ENCODE results near the gene TEP1.
"Not testable (repeated sequence)": the region's sequence is repeated elsewhere in the genome, so short reads cannot be mapped to it uniquely, and the experiment has no call there.

Gene TEP1

DNA sequence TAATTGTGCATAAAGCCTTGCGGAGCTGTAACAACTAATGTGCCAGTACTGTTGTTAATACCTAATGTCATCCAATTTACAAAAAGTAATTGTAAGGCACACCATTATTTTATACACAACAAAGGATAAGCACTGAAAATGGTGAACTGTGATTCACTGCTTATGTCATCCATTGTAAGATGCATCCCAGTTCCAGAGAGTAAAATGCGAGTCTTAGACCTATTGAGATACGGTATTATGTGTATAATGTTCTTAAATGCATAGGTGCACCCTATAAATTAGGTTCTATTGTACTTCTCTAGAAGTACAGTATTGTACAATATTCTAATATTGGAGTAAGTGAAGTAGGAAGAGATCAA, 69.5 kb downstream of the TEP1 start:
- Histone ChIP-seq H3K27me3 (no peaks in the 10 kb centered on the region), H3K36me3 (no peaks in the 10 kb centered on the region), H3K27ac (peak overlapping the region; percentile 88), H3K4me3 (ENCODE audit: low read depth in 1 of 2, low read length in 1 of 2) (peak overlapping the region; percentile 72 to 78), H3K9me3 (no peaks in the 10 kb centered on the region), H3K4me1 (ENCODE audit: control insufficient read depth in 1 of 2, insufficient read depth in 1 of 2, low read depth in 1 of 2, low read length in 1 of 2) (peaks cover 9 to 16% of the 10 kb centered on the region in 2 experiments)
- TF ChIP-seq, protein P1, sequence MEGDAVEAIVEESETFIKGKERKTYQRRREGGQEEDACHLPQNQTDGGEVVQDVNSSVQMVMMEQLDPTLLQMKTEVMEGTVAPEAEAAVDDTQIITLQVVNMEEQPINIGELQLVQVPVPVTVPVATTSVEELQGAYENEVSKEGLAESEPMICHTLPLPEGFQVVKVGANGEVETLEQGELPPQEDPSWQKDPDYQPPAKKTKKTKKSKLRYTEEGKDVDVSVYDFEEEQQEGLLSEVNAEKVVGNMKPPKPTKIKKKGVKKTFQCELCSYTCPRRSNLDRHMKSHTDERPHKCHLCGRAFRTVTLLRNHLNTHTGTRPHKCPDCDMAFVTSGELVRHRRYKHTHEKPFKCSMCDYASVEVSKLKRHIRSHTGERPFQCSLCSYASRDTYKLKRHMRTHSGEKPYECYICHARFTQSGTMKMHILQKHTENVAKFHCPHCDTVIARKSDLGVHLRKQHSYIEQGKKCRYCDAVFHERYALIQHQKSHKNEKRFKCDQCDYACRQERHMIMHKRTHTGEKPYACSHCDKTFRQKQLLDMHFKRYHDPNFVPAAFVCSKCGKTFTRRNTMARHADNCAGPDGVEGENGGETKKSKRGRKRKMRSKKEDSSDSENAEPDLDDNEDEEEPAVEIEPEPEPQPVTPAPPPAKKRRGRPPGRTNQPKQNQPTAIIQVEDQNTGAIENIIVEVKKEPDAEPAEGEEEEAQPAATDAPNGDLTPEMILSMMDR (IDR thresholded peaks at IDR 0.05): no peak

DNA sequence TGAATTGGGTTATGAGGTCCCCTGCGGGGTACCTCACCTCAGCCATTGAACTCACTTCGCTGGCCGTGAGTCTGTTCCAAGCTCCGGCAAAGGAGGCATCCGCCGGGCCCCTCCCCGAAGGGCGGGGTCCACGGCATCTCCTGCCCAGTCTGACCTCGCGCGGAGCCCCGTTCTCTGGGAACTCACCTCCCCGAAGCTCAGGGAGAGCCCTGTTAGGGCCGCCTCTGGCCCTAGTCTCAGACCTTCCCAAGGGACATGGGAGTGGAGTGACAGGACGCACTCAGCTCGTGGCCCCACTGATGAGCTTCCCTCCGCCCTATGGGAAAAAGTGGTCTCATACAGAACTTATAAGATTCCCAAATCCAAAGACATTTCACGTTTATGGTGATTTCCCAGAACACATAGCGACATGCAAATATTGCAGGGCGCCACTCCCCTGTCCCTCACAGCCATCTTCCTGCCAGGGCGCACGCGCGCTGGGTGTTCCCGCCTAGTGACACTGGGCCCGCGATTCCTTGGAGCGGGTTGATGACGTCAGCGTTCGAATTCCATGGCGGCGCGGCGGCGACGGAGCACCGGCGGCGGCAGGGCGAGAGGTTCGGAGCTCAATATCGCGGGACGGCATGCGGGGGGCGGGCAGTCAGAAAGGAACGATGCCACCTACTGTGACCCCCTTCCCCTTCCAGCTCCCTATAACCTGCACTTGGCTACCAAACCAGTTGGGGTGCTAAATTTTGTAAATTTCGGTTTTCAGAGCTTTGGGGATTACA, 70.0 kb downstream of the TEP1 start, which contains the start of gene PARP2:
PARP2 (plus strand) TSS at position 544 of the 770 bp plus-strand sequence; CDS start at position 551, 7 bp downstream.
- peak within 1 kb of the TSS; percentile 88 for H3K27ac ChIP-seq
- TF ChIP-seq, protein P1 (IDR thresholded peaks at IDR 0.05): no peak
- peaks cover 9 to 16% of the 10 kb centered on the region in 2 experiments for H3K4me1 ChIP-seq (ENCODE audit: control insufficient read depth in 1 of 2, insufficient read depth in 1 of 2, low read depth in 1 of 2, low read length in 1 of 2)
- peak within 1 kb of the TSS; percentile 72 to 78 for H3K4me3 ChIP-seq (ENCODE audit: low read depth in 1 of 2, low read length in 1 of 2)
- no peaks in the 10 kb centered on the region for H3K36me3 ChIP-seq
- H3K9me3 ChIP-seq: no peaks in the 10 kb centered on the region
- no peaks in the 10 kb centered on the region for H3K27me3 ChIP-seq

DNA sequence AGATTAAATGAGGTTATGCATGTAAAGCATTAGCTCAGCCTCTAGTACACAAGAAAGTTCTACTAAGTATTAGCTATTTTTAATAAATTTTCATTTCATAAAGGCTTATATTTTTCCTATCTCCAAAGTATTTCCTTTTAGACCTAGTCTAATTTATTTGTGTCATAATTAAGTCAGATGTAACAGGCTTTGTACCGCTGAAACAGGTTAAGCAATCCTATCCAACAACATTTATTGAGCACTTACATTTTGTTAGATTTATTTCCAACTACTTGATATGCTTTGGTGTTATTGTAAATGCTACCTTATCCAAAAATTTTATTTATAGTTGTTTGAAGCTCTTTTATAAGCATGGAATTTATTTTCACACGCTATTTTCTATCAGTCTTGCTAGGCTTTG, 71.7 kb downstream of the TEP1 start:
- TF ChIP-seq, protein P1 (IDR thresholded peaks at IDR 0.05): no peak
- Histone ChIP-seq H3K36me3 (no peaks in the 10 kb centered on the region), H3K9me3 (no peaks in the 10 kb centered on the region), H3K4me3 (ENCODE audit: low read depth in 1 of 2, low read length in 1 of 2) (no peak overlapping the region), H3K27ac (no peak overlapping the region), H3K27me3 (no peaks in the 10 kb centered on the region), H3K4me1 (ENCODE audit: control insufficient read depth in 1 of 2, insufficient read depth in 1 of 2, low read depth in 1 of 2, low read length in 1 of 2) (peaks cover 9 to 16% of the 10 kb centered on the region in 2 experiments)

DNA sequence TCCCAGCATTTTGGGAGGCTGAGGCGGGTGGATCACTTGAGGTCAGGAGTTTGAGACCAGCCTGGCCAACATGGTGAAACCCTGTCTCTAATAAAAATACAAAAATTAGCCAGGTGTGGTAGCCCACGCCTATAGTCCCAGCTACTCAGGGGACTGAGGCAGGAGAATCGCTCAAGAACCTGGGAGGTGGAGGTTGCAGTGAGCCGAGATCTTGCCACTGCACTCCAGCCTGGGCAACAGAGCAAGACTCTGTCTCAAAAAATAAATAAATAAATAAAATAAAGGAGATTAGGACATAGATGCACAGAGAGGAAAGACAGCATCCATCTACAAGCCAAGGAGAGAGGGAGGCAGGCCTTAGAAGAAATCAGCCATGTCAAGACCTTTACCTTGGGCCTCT, 72.3 kb downstream of the TEP1 start:
- H3K9me3 ChIP-seq; H3K4me3 ChIP-seq (ENCODE audit: low read depth in 1 of 2, low read length in 1 of 2); H3K36me3 ChIP-seq; H3K27ac ChIP-seq; H3K27me3 ChIP-seq: not testable (repeated sequence)
- peaks cover 9 to 16% of the 10 kb centered on the region in 2 experiments for H3K4me1 ChIP-seq (ENCODE audit: control insufficient read depth in 1 of 2, insufficient read depth in 1 of 2, low read depth in 1 of 2, low read length in 1 of 2)

DNA sequence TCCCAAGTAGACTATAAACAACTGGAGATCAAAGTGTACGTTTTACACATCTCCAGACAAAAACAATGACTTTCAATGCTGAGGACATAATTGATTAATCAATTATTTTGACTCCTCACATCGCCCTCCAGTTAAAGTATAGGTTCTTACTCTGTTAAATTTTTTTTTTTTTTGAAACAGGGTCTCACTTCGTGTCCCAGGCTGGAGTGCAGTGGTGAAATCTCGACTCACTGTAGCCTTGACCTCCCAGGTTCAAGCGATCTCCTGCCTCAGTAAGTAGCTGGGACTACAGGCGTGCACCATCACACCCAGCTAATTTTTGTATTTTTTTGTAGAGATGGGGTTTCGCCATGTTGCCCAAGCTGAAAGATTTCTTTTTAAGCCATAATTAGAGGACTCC, 79.3 kb downstream of the TEP1 start:
- Histone ChIP-seq H3K4me3 (ENCODE audit: low read depth in 1 of 2, low read length in 1 of 2) (no peak overlapping the region), H3K27ac (no peak overlapping the region), H3K36me3 (no peaks in the 10 kb centered on the region), H3K27me3 (no peaks in the 10 kb centered on the region), H3K9me3 (no peaks in the 10 kb centered on the region), H3K4me1 (ENCODE audit: control insufficient read depth in 1 of 2, insufficient read depth in 1 of 2, low read depth in 1 of 2, low read length in 1 of 2) (peaks cover 11 to 13% of the 10 kb centered on the region in 2 experiments)
- TF ChIP-seq, protein P1 (IDR thresholded peaks at IDR 0.05): no peak

DNA sequence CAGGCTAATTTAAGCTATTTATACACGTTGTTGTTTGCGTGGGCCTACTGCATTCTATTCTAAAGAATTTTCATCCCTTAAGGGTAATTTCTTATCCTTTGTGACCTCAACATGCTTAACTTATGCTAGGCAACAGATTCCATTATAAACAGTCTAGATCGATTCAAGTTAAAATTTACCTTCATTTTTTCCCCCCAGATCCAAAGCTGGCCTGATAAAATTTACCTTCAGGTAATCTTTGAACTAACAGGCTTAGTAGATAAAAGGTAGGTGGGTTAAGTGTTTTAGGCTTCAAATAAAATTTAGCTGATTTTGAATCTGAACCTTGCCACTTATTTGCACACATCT, 79.8 kb downstream of the TEP1 start:
- Histone ChIP-seq H3K27me3 (no peaks in the 10 kb centered on the region), H3K9me3 (no peaks in the 10 kb centered on the region), H3K4me1 (ENCODE audit: control insufficient read depth in 1 of 2, insufficient read depth in 1 of 2, low read depth in 1 of 2, low read length in 1 of 2) (peaks cover 11 to 13% of the 10 kb centered on the region in 2 experiments), H3K36me3 (no peaks in the 10 kb centered on the region), H3K27ac (no peak overlapping the region), H3K4me3 (ENCODE audit: low read depth in 1 of 2, low read length in 1 of 2) (peak overlapping the region; percentile 53 to 66)
- TF ChIP-seq, protein P1 (IDR thresholded peaks at IDR 0.05): no peak

All from neutrophil (primary cell).